ENCODE data around the gene BRINP1.

The BRINP1 gene

DNA sequence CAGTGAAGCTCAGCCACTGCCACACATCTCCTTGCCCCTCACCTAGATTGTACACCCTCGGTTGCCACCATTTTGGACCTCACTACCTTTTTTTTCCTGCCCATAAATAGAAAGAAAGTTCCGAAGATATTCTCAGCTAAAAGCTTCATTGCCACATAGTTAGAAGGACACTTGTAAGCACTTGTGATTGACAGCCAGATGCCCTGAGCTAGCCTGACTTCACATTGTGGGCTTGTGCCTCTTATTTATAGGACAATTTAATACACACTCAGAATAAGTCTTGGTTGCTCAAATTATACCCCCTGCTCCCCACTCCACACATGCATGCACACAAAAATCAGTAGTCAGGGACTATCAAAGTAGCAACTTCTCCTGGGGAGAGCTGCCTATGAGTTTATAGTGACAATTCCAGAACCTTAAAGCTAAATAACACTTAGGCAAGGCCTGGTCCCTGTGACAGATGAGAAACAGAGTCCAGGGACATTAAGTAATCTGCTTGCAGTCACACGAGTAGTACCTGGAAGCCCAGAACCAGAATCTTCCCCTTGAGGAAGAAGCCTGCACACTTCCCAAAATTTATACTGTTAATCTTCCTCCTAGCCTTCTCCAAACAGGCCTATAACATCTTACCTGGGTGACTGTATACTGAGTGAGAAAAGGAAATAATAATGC is 184.8 kb downstream of the BRINP1 start:
- no peaks in the 10 kb centered on the region for H3K79me2 ChIP-seq
- TF ChIP-seq CTCF (IDR thresholded peaks at IDR 0.05), result no peak
- H3K4me2 ChIP-seq (ENCODE audit: low read length), result no peak overlapping the region

GRCh38 chr9:119181561-119181960 is 187.7 kb downstream of the BRINP1 start:
- no peaks in the 10 kb centered on the region for H3K36me3 ChIP-seq (ENCODE audit: control insufficient read depth, insufficient read depth, low read length)
- no peak overlapping the region for H3K4me3 ChIP-seq (ENCODE audit: low read depth, low read length)

More for the DNA sequence above, 184.8 kb downstream of the BRINP1 start:
- no peak overlapping the region for H3K4me3 ChIP-seq (ENCODE audit: low read depth, low read length)
- no peak overlapping the region for H3K27ac ChIP-seq
- no peaks in the 10 kb centered on the region for H3K36me3 ChIP-seq (ENCODE audit: control insufficient read depth, insufficient read depth, low read length)
- H3K9ac ChIP-seq, result no peak overlapping the region
- no peaks in the 10 kb centered on the region for H3K9me3 ChIP-seq (ENCODE audit: control insufficient read depth, low read length)
- no peaks in the 10 kb centered on the region for H3K27me3 ChIP-seq (ENCODE audit: control insufficient read depth, insufficient read depth, low read length)
- no peaks in the 10 kb centered on the region for H3K4me1 ChIP-seq
- H2AFZ ChIP-seq, result no peak overlapping the region

GRCh38 chr9:119180897-119181296 is 188.3 kb downstream of the BRINP1 start:
- H3K27me3 ChIP-seq (ENCODE audit: control insufficient read depth, insufficient read depth, low read length), result no peaks in the 10 kb centered on the region
- H3K27ac ChIP-seq, result no peak overlapping the region
- no peak overlapping the region for H3K4me3 ChIP-seq (ENCODE audit: low read depth, low read length)
- H2AFZ ChIP-seq, result no peak overlapping the region
- H3K36me3 ChIP-seq (ENCODE audit: control insufficient read depth, insufficient read depth, low read length), result no peaks in the 10 kb centered on the region
- H3K9ac ChIP-seq, result no peak overlapping the region
- no peak for TF ChIP-seq CTCF (IDR thresholded peaks at IDR 0.05)
- H3K4me2 ChIP-seq (ENCODE audit: low read length), result no peak overlapping the region
- H3K4me1 ChIP-seq, result peaks cover 2% of the 10 kb centered on the region
- H3K79me2 ChIP-seq, result no peaks in the 10 kb centered on the region
- H3K9me3 ChIP-seq (ENCODE audit: control insufficient read depth, low read length), result no peaks in the 10 kb centered on the region

More at GRCh38 chr9:119181561-119181960, 187.7 kb downstream of the BRINP1 start:
- Histone ChIP-seq H3K27ac (no peak overlapping the region), H3K4me2 (ENCODE audit: low read length) (no peak overlapping the region), H3K4me1 (no peaks in the 10 kb centered on the region), H3K79me2 (no peaks in the 10 kb centered on the region), H2AFZ (no peak overlapping the region), H3K9me3 (ENCODE audit: control insufficient read depth, low read length) (no peaks in the 10 kb centered on the region), H3K9ac (no peak overlapping the region), H3K27me3 (ENCODE audit: control insufficient read depth, insufficient read depth, low read length) (no peaks in the 10 kb centered on the region)
- no peak for TF ChIP-seq CTCF (IDR thresholded peaks at IDR 0.05)

GRCh38 chr9:119179701-119180100 is 189.5 kb downstream of the BRINP1 start:
- no peaks in the 10 kb centered on the region for H3K27me3 ChIP-seq (ENCODE audit: control insufficient read depth, insufficient read depth, low read length)
- no peaks in the 10 kb centered on the region for H3K79me2 ChIP-seq
- H3K36me3 ChIP-seq (ENCODE audit: control insufficient read depth, insufficient read depth, low read length), result no peaks in the 10 kb centered on the region
- no peak for TF ChIP-seq CTCF (IDR thresholded peaks at IDR 0.05)
- no peak overlapping the region for H3K4me2 ChIP-seq (ENCODE audit: low read length)
- no peak overlapping the region for H3K4me3 ChIP-seq (ENCODE audit: low read depth, low read length)
- no peaks in the 10 kb centered on the region for H3K9me3 ChIP-seq (ENCODE audit: control insufficient read depth, low read length)
- no peak overlapping the region for H3K9ac ChIP-seq
- no peak overlapping the region for H2AFZ ChIP-seq
- peaks cover 2% of the 10 kb centered on the region for H3K4me1 ChIP-seq
- no peak overlapping the region for H3K27ac ChIP-seq

- Histone ChIP-seq H3K27ac (no peak overlapping the region), H3K4me2 (ENCODE audit: low read length) (no peak overlapping the region), H3K36me3 (ENCODE audit: control insufficient read depth, insufficient read depth, low read length) (no peaks in the 10 kb centered on the region), H3K4me1 (peaks cover 2% of the 10 kb centered on the region), H3K27me3 (ENCODE audit: control insufficient read depth, insufficient read depth, low read length) (no peaks in the 10 kb centered on the region), H3K9me3 (ENCODE audit: control insufficient read depth, low read length) (no peaks in the 10 kb centered on the region), H3K9ac (no peak overlapping the region), H3K79me2 (no peaks in the 10 kb centered on the region), H3K4me3 (ENCODE audit: low read depth, low read length) (no peak overlapping the region), H2AFZ (no peak overlapping the region)
- TF ChIP-seq CTCF (IDR thresholded peaks at IDR 0.05), result no peak
Measured at GRCh38 chr9:119177196-119177595, 192.0 kb downstream of the BRINP1 start.

Measured in parathyroid adenoma (tissue), 2 donors.